ENCODE results near the gene ITPKC. TPM values are rescaled to one million over a fixed set of nuclear protein-coding genes. Genes with fewer than 3 reads are reported as not detected.

ITPKC gene
- total RNA-seq, 2 donors from 2014 or later: 15.8 to 22.0 TPM

DNA sequence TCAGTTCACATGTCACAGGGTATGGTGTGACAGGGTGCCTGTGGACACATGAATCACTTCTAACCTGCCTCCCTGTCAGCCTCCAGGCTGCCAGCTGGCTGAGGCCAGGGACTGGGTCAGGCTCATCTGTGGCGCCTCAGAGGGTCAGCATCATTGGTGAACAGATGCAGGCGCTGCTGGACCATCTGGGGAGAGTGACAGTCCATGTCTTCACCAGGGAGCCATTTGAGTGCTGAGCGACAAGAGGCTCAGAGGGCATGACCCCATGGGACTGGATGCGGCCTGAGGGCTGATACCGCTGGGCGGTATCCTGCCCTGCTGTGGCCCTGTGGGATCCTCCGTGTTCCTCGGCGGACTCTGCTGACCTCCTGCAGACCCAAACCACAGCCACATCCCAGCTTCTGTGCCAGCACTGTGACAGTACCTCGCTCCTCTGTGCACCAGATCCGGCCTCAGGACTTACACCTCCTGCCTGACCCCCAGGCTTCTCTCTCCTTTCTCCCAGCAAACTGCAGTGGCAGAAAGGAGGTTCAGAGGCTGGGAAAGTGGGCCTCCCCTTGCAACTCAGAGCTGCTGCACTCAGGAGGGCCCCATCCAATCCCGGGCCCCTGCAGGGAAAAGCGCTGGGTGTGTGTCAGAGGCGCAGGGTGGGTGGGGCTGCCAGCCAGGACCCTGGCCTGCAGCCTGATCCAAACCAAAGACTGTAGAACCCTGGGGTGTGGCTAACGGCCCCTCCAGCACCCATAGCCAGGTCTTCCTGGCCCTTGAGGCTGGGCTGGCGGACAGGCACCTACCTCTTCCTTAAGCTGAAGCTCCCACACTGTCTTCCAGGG is 23.2 kb downstream of the ITPKC start:
- H3K27me3 ChIP-seq: no peaks in the 10 kb centered on the region
- H3K4me3 ChIP-seq: no peak overlapping the region
- intact Hi-C loops (cut with DNase I): no loop called here
- TF ChIP-seq, protein P1, sequence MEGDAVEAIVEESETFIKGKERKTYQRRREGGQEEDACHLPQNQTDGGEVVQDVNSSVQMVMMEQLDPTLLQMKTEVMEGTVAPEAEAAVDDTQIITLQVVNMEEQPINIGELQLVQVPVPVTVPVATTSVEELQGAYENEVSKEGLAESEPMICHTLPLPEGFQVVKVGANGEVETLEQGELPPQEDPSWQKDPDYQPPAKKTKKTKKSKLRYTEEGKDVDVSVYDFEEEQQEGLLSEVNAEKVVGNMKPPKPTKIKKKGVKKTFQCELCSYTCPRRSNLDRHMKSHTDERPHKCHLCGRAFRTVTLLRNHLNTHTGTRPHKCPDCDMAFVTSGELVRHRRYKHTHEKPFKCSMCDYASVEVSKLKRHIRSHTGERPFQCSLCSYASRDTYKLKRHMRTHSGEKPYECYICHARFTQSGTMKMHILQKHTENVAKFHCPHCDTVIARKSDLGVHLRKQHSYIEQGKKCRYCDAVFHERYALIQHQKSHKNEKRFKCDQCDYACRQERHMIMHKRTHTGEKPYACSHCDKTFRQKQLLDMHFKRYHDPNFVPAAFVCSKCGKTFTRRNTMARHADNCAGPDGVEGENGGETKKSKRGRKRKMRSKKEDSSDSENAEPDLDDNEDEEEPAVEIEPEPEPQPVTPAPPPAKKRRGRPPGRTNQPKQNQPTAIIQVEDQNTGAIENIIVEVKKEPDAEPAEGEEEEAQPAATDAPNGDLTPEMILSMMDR (IDR thresholded peaks at IDR 0.05): no peak
- H3K27ac ChIP-seq: no peak overlapping the region
- DNase-seq: no peak
- no peaks in the 10 kb centered on the region for H3K36me3 ChIP-seq
- H3K9ac ChIP-seq (ENCODE audit: low read depth in 2 of 2, low read length in 2 of 2): peak overlapping the region in 1 of 2 donors; percentile 19
- H3K4me1 ChIP-seq: no peaks in the 10 kb centered on the region
- no peaks in the 10 kb centered on the region for H3K9me3 ChIP-seq

DNA sequence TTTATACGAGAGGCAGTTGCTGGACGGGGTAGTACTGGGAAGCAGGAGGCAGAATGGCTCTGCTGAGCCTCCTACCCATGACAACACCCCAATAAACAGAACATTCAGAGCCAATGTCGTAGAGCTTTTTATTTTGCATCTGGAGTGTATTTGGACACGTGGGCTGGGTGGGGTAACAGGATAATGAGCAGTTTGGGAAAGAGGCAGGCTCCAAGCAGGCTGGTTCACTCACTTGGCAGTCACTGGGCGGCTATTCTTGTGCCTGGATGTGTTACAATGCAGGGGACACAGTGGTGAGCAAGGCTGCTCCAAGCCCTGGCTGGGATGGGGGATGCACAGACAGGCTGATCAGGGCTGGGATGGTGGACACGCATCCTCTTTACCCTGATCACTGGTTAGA is 23.8 kb downstream of the ITPKC start:
- no peak overlapping the region for H3K4me3 ChIP-seq
- H3K9ac ChIP-seq (ENCODE audit: low read depth in 2 of 2, low read length in 2 of 2): peak overlapping the region in 1 of 2 donors; percentile 19
- no peaks in the 10 kb centered on the region for H3K36me3 ChIP-seq
- no peak overlapping the region for H3K27ac ChIP-seq
- no peaks in the 10 kb centered on the region for H3K27me3 ChIP-seq
- H3K4me1 ChIP-seq: no peaks in the 10 kb centered on the region
- no peaks in the 10 kb centered on the region for H3K9me3 ChIP-seq
- intact Hi-C loops (cut with DNase I): no loop called here
- DNase-seq: peak; percentile 45
- TF ChIP-seq, protein P1 (IDR thresholded peaks at IDR 0.05): no peak

- no peaks in the 10 kb centered on the region for H3K36me3 ChIP-seq
- H3K4me1 ChIP-seq: no peaks in the 10 kb centered on the region
- H3K27me3 ChIP-seq: no peaks in the 10 kb centered on the region
- H3K9ac ChIP-seq (ENCODE audit: low read depth in 2 of 2, low read length in 2 of 2): no peak overlapping the region
- TF ChIP-seq, protein P1 (IDR thresholded peaks at IDR 0.05): no peak
- H3K4me3 ChIP-seq: no peak overlapping the region
- intact Hi-C loops (cut with DNase I): no loop called here
- no peak for DNase-seq
- H3K27ac ChIP-seq: no peak overlapping the region
- no peaks in the 10 kb centered on the region for H3K9me3 ChIP-seq
Observed at GRCh38 chr19:40741527-40742390, 24.8 kb downstream of the ITPKC start.

- Histone ChIP-seq H3K27ac (no peak overlapping the region), H3K9me3 (no peaks in the 10 kb centered on the region), H3K9ac (ENCODE audit: low read depth in 2 of 2, low read length in 2 of 2) (no peak overlapping the region), H3K4me3 (no peak overlapping the region), H3K27me3 (no peaks in the 10 kb centered on the region), H3K4me1 (no peaks in the 10 kb centered on the region), H3K36me3 (no peaks in the 10 kb centered on the region)
- DNase-seq: no peak
- TF ChIP-seq, protein P1 (IDR thresholded peaks at IDR 0.05): no peak
- intact Hi-C loops (cut with DNase I): no loop called here
Observed at GRCh38 chr19:40742477-40742876, 25.6 kb downstream of the ITPKC start.

- H3K4me1 ChIP-seq: no peaks in the 10 kb centered on the region
- H3K9me3 ChIP-seq: no peaks in the 10 kb centered on the region
- DNase-seq: no peak
- TF ChIP-seq, protein P1 (IDR thresholded peaks at IDR 0.05): no peak
- H3K36me3 ChIP-seq: no peaks in the 10 kb centered on the region
- no peak overlapping the region for H3K4me3 ChIP-seq
- H3K27me3 ChIP-seq: no peaks in the 10 kb centered on the region
- H3K9ac ChIP-seq (ENCODE audit: low read depth in 2 of 2, low read length in 2 of 2): no peak overlapping the region
- intact Hi-C loops (cut with DNase I): no loop called here
- no peak overlapping the region for H3K27ac ChIP-seq
Observed at GRCh38 chr19:40742886-40743285, 26.0 kb downstream of the ITPKC start.
